Thoracic aorta (tissue), 2 donors: Measurements from ENCODE around the gene IMP3. TPM values are rescaled to one million over a fixed set of nuclear protein-coding genes. Genes with fewer than 3 reads are reported as not detected.

Source experiments
- ATAC-seq: fragments of 150-250 bp; one replicate; pipeline ENCODE4 v1.8.0; 2017; ENCODE audit warnings: low read depth; ENCODE audit not compliant: insufficient number of reproducible peaks, low FRiP score
- DNase-seq: peaks from one replicate; pipeline ENCODE4 v3.0.0-alpha.2; 2020; ENCODE audit warnings: low spot score
- H3K27ac ChIP-seq, 2 donors: fragments of 200-600 bp; sonication (generic); 1 replicate in 1 of 2; 2 replicates in 1 of 2; pipeline ENCODE4 v1.5.1; 2016; ENCODE audit warnings: mild to moderate bottlenecking in 2 of 2, moderate library complexity in 2 of 2
- H3K27me3 ChIP-seq: fragments of 200-600 bp; sonication (generic); replicated peaks from 2 replicates; pipeline ENCODE4 v1.6.0; 2016; ENCODE audit warnings: mild to moderate bottlenecking; ENCODE audit not compliant: insufficient read depth
- H3K36me3 ChIP-seq: fragments of 200-600 bp; sonication (generic); one replicate; pipeline ENCODE4 v1.5.1; 2016
- H3K4me1 ChIP-seq, 2 donors: fragments of 200-600 bp; sonication (generic); 1 replicate in 1 of 2; 2 replicates in 1 of 2; pipeline versions ENCODE4 v1.5.1 to v1.6.0; 2016; ENCODE audit warnings: low read depth in 2 of 2, mild to moderate bottlenecking in 1 of 2; ENCODE audit not compliant: control insufficient read depth in 1 of 2
- H3K4me3 ChIP-seq: fragments of 200-600 bp; sonication (generic); 2 replicates; pipeline ENCODE4 v1.5.1; 2016; ENCODE audit warnings: mild to moderate bottlenecking
- H3K9me3 ChIP-seq: fragments of 200-600 bp; sonication (generic); 2 replicates; pipeline ENCODE4 v1.5.1; 2016
- total RNA-seq, 2 donors: library from RNA; depleted of rRNA; stranded (reverse); fragments of >200 nt; gene quantifications; one replicate each; pipeline versions ENCODE4 v1.1.0 to v1.2.3, GENCODE V29; 2016
- TF ChIP-seq, protein P1 (sequence below): fragments of 200-600 bp; sonication (generic); IDR thresholded peaks from one replicate; pipeline ENCODE4 v1.5.1; 2019; ENCODE audit warnings: antibody characterized with exemption

The IMP3 gene
- total RNA-seq, 2 donors from 2014 or later = 79.9 to 127 TPM

DNA sequence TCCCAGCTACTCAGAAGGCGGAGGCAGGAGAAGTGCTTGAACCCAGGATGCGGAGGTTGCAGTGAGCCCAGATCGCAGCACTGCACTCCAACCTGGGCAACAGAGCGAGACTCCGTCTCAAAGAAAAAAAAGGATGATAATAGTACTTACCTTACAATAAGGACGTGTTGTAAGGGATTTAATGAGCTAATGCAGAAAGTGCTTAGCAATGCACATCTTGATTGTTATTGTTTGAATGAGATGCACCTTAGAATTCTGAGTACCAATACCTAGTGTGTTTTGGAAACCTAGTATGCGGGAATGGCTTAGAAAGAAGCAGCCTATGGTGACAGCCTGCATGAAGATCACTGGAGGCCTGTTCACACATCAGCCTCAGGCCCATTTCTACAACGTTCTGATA lies 34.0 kb downstream of the IMP3 start:
- DNase-seq (no peak), ATAC-seq (no peak)
- H3K4me3 ChIP-seq = no peak overlapping the region
- TF ChIP-seq, protein P1, sequence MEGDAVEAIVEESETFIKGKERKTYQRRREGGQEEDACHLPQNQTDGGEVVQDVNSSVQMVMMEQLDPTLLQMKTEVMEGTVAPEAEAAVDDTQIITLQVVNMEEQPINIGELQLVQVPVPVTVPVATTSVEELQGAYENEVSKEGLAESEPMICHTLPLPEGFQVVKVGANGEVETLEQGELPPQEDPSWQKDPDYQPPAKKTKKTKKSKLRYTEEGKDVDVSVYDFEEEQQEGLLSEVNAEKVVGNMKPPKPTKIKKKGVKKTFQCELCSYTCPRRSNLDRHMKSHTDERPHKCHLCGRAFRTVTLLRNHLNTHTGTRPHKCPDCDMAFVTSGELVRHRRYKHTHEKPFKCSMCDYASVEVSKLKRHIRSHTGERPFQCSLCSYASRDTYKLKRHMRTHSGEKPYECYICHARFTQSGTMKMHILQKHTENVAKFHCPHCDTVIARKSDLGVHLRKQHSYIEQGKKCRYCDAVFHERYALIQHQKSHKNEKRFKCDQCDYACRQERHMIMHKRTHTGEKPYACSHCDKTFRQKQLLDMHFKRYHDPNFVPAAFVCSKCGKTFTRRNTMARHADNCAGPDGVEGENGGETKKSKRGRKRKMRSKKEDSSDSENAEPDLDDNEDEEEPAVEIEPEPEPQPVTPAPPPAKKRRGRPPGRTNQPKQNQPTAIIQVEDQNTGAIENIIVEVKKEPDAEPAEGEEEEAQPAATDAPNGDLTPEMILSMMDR = no peak
- no peaks in the 10 kb centered on the region for H3K27me3 ChIP-seq
- H3K27ac ChIP-seq = no peak overlapping the region
- H3K4me1 ChIP-seq = no peaks in the 10 kb centered on the region
- no peaks in the 10 kb centered on the region for H3K9me3 ChIP-seq
- peaks cover 51% of the 10 kb centered on the region for H3K36me3 ChIP-seq

DNA sequence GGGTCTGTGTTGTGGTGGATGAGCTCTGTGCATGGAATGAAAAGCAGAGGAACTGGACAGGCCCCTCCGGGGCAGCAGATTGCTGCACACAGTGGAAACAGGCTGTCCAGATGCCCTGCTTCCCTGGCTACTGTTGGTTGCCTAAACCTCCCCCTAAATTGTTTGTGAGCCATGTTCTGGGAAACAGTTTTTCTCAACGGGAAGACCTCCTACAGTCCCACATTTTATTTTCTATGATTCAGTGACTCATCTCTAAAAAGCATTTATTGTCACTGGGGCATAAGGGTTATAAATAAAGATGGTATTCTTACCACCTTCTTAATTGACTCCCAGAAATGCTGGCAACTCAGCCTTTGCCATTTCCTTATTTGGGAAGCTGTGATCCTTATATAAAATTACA lies 40.6 kb downstream of the IMP3 start:
- H3K27ac ChIP-seq = no peak overlapping the region
- DNase-seq (no peak), ATAC-seq (no peak)
- H3K4me3 ChIP-seq = no peak overlapping the region
- no peaks in the 10 kb centered on the region for H3K27me3 ChIP-seq
- peaks cover 24% of the 10 kb centered on the region for H3K36me3 ChIP-seq
- TF ChIP-seq, protein P1 = no peak
- H3K4me1 ChIP-seq = no peaks in the 10 kb centered on the region
- H3K9me3 ChIP-seq = no peaks in the 10 kb centered on the region

DNA sequence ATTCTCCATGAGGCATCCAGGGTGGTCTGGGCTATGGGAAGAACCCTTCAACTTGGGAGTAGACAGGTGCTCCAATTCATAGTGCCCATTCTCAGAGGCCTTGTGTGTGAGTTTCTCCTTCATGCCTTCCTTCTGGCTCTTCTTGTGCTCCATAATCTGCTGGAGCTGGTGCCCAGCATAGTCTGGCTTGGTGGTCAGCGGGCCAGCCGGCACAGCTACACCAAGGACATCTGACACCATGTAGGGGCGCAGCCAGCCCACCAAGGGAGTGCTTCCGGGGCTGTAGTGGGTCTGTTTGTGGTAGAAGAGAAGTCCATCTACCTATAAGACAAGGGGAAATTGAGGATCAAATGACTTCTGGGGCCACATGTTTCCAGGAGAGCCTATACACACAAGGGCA lies 41.7 kb downstream of the IMP3 start:
- ATAC-seq (no peak), DNase-seq (no peak)
- Histone ChIP-seq H3K27me3 (no peaks in the 10 kb centered on the region), H3K9me3 (no peaks in the 10 kb centered on the region), H3K36me3 (peaks cover 20% of the 10 kb centered on the region), H3K4me1 (no peaks in the 10 kb centered on the region), H3K4me3 (no peak overlapping the region), H3K27ac (no peak overlapping the region)
- TF ChIP-seq, protein P1 = no peak

DNA sequence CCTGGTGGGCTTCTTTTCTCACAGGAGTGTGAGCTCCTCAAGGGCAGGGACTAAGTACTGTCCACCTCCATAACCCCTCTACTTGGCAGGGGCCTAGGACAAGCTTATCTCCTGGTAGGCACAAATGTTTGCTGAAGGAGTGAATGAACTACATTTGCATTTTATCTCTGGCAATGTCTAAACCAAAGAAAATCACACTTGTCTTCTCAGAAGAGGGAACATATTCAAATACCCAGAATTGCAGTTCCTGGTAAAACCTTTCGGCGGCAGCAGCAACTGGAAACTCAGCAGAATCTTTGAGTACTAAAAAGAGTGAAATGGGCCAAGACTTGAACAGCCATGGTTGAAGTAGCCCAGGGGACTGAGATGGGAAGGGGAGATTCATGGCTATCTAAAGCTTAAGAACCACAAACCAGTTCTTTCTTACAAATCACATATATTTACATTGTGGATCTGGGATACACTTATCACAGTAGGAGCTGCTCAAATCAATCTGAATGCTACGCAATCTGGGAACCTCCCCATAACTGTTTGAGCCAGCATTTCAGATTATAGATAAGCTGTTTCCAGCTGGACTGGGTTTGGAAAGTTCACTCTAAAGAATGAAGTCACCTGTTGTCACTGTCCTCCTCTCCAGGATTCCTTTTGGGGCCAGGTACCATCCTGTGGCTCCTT lies 42.2 kb downstream of the IMP3 start:
- H3K27me3 ChIP-seq = no peaks in the 10 kb centered on the region
- DNase-seq = no peak
- no peaks in the 10 kb centered on the region for H3K4me1 ChIP-seq
- TF ChIP-seq, protein P1 = no peak
- ATAC-seq = no peak
- H3K4me3 ChIP-seq = no peak overlapping the region
- no peaks in the 10 kb centered on the region for H3K9me3 ChIP-seq
- no peak overlapping the region for H3K27ac ChIP-seq
- H3K36me3 ChIP-seq = peaks cover 20% of the 10 kb centered on the region

DNA sequence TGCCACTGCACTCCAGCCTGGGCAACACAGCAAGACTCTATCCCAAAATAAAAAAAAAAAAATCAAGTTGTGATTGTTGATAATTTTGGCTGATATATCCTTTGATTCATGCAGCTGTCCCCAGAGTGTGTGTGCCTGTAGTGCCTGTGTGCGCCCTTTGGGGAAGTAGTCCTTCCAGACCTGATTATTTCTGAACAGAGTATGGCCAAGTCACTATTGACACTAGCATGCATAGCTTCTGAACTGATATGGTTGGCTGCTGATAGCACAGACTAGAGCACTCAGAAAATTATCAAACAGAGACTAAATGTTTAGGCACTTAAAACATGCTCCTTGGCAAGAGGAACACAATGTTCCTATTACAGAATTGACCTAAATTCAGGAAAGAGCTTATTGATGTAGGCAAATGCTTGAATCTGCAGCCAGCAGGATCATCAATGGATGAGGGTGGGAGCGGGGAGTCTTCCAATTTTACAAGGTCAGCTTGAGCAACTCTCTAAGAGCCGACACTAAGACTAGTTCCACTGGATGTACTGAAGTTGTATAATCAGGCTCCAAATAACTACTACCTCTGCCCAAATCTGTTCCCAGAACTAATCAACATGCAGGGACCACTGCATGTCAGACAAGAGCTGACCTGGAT lies 43.2 kb downstream of the IMP3 start:
- DNase-seq (no peak), ATAC-seq (no peak)
- H3K4me3 ChIP-seq = no peak overlapping the region
- no peak overlapping the region for H3K27ac ChIP-seq
- peaks cover 18% of the 10 kb centered on the region for H3K36me3 ChIP-seq
- TF ChIP-seq, protein P1 = no peak
- no peaks in the 10 kb centered on the region for H3K27me3 ChIP-seq
- H3K4me1 ChIP-seq = no peaks in the 10 kb centered on the region
- H3K9me3 ChIP-seq = no peaks in the 10 kb centered on the region
